Esophagus muscularis mucosa (tissue), 4 donors: Measurements from ENCODE around the gene SLCO4A1. TPM values are rescaled to one million over a fixed set of nuclear protein-coding genes. Genes with fewer than 3 reads are reported as not detected.

Source experiments
- DNase-seq: peaks from one replicate; pipeline ENCODE4 v3.0.0-alpha.2; 2017; ENCODE audit errors: extremely low spot score
- H3K27ac ChIP-seq, 4 donors: fragments of 200-600 bp; sonication (generic); replicated peaks in 1 of 4; 1 replicate in 3 of 4; 2 replicates in 1 of 4; pipeline ENCODE4 v1.5.1; 2016 to 2019; ENCODE audit warnings: mild to moderate bottlenecking in 1 of 4
- H3K27me3 ChIP-seq, 4 donors: fragments of 200-600 bp; sonication (generic); one replicate each; pipeline versions ENCODE4 v1.5.1 to v1.6.0; 2016 to 2019
- H3K36me3 ChIP-seq, 4 donors: fragments of 200-600 bp; sonication (generic); one replicate each; pipeline ENCODE4 v1.5.1; 2016 to 2019
- H3K4me1 ChIP-seq, 4 donors: fragments of 200-600 bp; sonication (generic); one replicate each; pipeline ENCODE4 v1.5.1; 2016 to 2019
- H3K4me3 ChIP-seq, 4 donors: fragments of 200-600 bp; sonication (generic); 1 replicate in 2 of 4; 2 replicates in 2 of 4; pipeline ENCODE4 v1.5.1; 2016 to 2019; ENCODE audit warnings: mild to moderate bottlenecking in 4 of 4, moderate library complexity in 1 of 4
- H3K9me3 ChIP-seq, 4 donors: fragments of 200-600 bp; sonication (generic); 1 replicate in 3 of 4; 2 replicates in 1 of 4; pipeline ENCODE4 v1.5.1; 2016 to 2019
- EP300 ChIP-seq: sonication (generic); formaldehyde crosslinking; IDR thresholded peaks from one replicate; pipeline ENCODE4 v1.6.1; 2017; ENCODE audit warnings: antibody characterized with exemption
- POLR2A ChIP-seq: fragments of 450-650 bp; IDR thresholded peaks from one replicate; pipeline ENCODE4 v1.6.1; 2017; ENCODE audit warnings: antibody characterized with exemption, moderate library complexity, mild to moderate bottlenecking, low read depth
- POLR2AphosphoS5 ChIP-seq, 2 donors: sonication (generic); formaldehyde crosslinking; IDR thresholded peaks; one replicate each; pipeline ENCODE4 v1.6.1; 2017; ENCODE audit warnings: antibody characterized with exemption in 2 of 2
- WGBS: methylation state at CpG from one replicate; pipeline ENCODE4 v1.1.5; 2018; 5-methylcytosine and 5-hydroxymethylcytosine counted together
- intact Hi-C: fragments of 100-400 bp; cut with DNase I; formaldehyde crosslinking; loops from one replicate; pipeline ENCODE4 v1.15.1; 2023
- total RNA-seq, 4 donors: library from RNA; depleted of rRNA; stranded (reverse); fragments of >200 nt; gene quantifications; one replicate each; pipeline versions ENCODE4 v1.1.0 to v1.2.1, GENCODE V29; 2016
- TF ChIP-seq, protein P1 (sequence below), 3 experiments: fragments of 200-600 bp in 2 of 3; fragments of 450-650 bp in 1 of 3; sonication (generic) in 2 of 3; IDR thresholded peaks; one replicate each; pipeline ENCODE4 v1.5.1; 2017 to 2019; ENCODE audit warnings: antibody characterized with exemption in 3 of 3, mild to moderate bottlenecking in 2 of 3, moderate library complexity in 1 of 3

SLCO4A1 gene
- total RNA-seq, 4 donors from 2014 or later = 10.0 to 42.4 (median 30.1) TPM

- Histone ChIP-seq H3K27me3 (peaks cover 0 to 27% (median 0%) of the 10 kb centered on the region in 4 donors), H3K36me3 (no peaks in the 10 kb centered on the region), H3K4me1 (peaks cover 8 to 25% (median 21%) of the 10 kb centered on the region in 4 donors), H3K9me3 (peaks cover 0 to 15% (median 9%) of the 10 kb centered on the region in 4 donors), H3K4me3 (no peak overlapping the region), H3K27ac (no peak overlapping the region)
- 80% methylated on average over 2 of the region's 11 CpGs for WGBS
- intact Hi-C loops = no loop called here
- TF ChIP-seq EP300 = no peak
- TF ChIP-seq, protein P1, sequence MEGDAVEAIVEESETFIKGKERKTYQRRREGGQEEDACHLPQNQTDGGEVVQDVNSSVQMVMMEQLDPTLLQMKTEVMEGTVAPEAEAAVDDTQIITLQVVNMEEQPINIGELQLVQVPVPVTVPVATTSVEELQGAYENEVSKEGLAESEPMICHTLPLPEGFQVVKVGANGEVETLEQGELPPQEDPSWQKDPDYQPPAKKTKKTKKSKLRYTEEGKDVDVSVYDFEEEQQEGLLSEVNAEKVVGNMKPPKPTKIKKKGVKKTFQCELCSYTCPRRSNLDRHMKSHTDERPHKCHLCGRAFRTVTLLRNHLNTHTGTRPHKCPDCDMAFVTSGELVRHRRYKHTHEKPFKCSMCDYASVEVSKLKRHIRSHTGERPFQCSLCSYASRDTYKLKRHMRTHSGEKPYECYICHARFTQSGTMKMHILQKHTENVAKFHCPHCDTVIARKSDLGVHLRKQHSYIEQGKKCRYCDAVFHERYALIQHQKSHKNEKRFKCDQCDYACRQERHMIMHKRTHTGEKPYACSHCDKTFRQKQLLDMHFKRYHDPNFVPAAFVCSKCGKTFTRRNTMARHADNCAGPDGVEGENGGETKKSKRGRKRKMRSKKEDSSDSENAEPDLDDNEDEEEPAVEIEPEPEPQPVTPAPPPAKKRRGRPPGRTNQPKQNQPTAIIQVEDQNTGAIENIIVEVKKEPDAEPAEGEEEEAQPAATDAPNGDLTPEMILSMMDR (IDR thresholded peaks at IDR 0.05) = no peak
- DNase-seq = no peak
These were observed 74.6 kb downstream of the SLCO4A1 start for GRCh38 chr20:62716941-62717310.

- WGBS = 62% methylated on average over 18 of the region's 18 CpGs
- Histone ChIP-seq H3K36me3 (no peaks in the 10 kb centered on the region), H3K27me3 (peaks cover 0 to 22% (median 0%) of the 10 kb centered on the region in 4 donors), H3K4me1 (peaks cover 8 to 24% (median 21%) of the 10 kb centered on the region in 4 donors), H3K9me3 (peaks cover 0 to 15% (median 9%) of the 10 kb centered on the region in 4 donors), H3K4me3 (no peak overlapping the region), H3K27ac (no peak overlapping the region)
- no peak for TF ChIP-seq POLR2A
- TF ChIP-seq, protein P1 (IDR thresholded peaks at IDR 0.05) = no peak
- no peak for TF ChIP-seq EP300
- intact Hi-C loops = no loop called here
- DNase-seq = no peak
These were observed 75.6 kb downstream of the SLCO4A1 start for GRCh38 chr20:62717933-62718332.

DNA sequence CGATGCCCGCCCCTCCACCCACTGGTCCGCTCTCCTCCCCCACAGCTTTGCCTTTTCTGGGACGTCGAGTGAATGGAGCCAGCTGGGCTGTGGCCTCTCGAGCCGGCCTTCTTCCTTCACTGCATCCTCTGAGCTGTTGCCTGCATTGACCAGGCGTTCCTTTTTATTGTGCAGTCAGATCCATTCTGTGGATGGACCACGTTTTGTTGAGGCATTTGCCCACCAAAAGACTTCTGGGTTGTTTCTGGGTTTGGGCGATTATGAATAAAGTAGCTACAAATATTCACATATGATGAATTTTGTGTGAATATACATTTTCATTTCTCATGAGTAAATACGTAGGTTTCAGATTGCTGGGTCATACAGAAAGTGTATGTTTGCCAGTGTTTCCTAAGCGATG is 76.2 kb downstream of the SLCO4A1 start:
- peaks cover 0 to 26% (median 0%) of the 10 kb centered on the region in 4 donors for H3K27me3 ChIP-seq
- no peak overlapping the region for H3K27ac ChIP-seq
- no peaks in the 10 kb centered on the region for H3K36me3 ChIP-seq
- DNase-seq = no peak
- H3K4me3 ChIP-seq = no peak overlapping the region
- no peak for TF ChIP-seq POLR2A
- no peak for TF ChIP-seq EP300
- TF ChIP-seq, protein P1 (IDR thresholded peaks at IDR 0.05) = no peak
- TF ChIP-seq POLR2AphosphoS5 (IDR thresholded peaks at IDR 0.05) = no peak
- H3K9me3 ChIP-seq = peaks cover 0 to 15% (median 9%) of the 10 kb centered on the region in 4 donors
- WGBS = 62% methylated on average over 9 of the region's 12 CpGs
- peaks cover 4 to 24% (median 21%) of the 10 kb centered on the region in 4 donors for H3K4me1 ChIP-seq
- intact Hi-C loops = no loop called here

GRCh38 chr20:62719250-62719935 is 77.1 kb downstream of the SLCO4A1 start:
- WGBS = 82% methylated on average over 12 of the region's 12 CpGs
- Histone ChIP-seq H3K4me1 (peaks cover 0 to 23% (median 21%) of the 10 kb centered on the region in 4 donors), H3K9me3 (peaks cover 0 to 15% (median 9%) of the 10 kb centered on the region in 4 donors), H3K27ac (no peak overlapping the region), H3K27me3 (peaks cover 0 to 34% (median 0%) of the 10 kb centered on the region in 4 donors), H3K4me3 (no peak overlapping the region), H3K36me3 (no peaks in the 10 kb centered on the region)
- TF ChIP-seq EP300 (no peak), POLR2A (no peak), POLR2AphosphoS5 (IDR thresholded peaks at IDR 0.05) (no peak)
- TF ChIP-seq, protein P1 (IDR thresholded peaks at IDR 0.05) = no peak
- intact Hi-C loops = no loop called here
- no peak for DNase-seq

Other genes with a start within 250 kb of the SLCO4A1 start
- 1 to 10 TPM; 2.0 to 6.9 (median 4.1) TPM for gene CABLES2, start 235.2 kb upstream of the SLCO4A1 start, total RNA-seq
- gene RBBP8NL, start 215.0 kb upstream of the SLCO4A1 start, total RNA-seq = not detected
- gene GATA5, start 166.5 kb upstream of the SLCO4A1 start, total RNA-seq = under 1 TPM in 3 of 4 donors, not detected in 1; 0.33 to 0.78 (median 0.46) TPM
- 1 to 10 TPM in 1 of 4 donors, under 1 TPM in 3; 0.42 to 1.6 (median 0.80) TPM for gene NTSR1, start 66.3 kb downstream of the SLCO4A1 start, total RNA-seq
- 10 to 100 TPM in 2 of 4 donors, 1 to 10 TPM in 2; 7.6 to 16.7 (median 10.3) TPM for gene MRGBP, start 154.0 kb downstream of the SLCO4A1 start, total RNA-seq
- 10 to 100 TPM; 46.1 to 84.5 (median 62.7) TPM for gene OGFR, start 162.3 kb downstream of the SLCO4A1 start, total RNA-seq
- gene COL9A3, start 174.5 kb downstream of the SLCO4A1 start, total RNA-seq = 10 to 100 TPM; 13.4 to 22.9 (median 18.4) TPM
- gene TCFL5, start 219.3 kb downstream of the SLCO4A1 start, total RNA-seq = 10 to 100 TPM; 12.3 to 29.7 (median 18.8) TPM